MCF 10A (cell line): ENCODE results near the gene TEDC2. TPM values are rescaled to one million over a fixed set of nuclear protein-coding genes. Genes with fewer than 3 reads are reported as not detected.

ENCODE experiments used
- BruUV-seq: library from RNA; stranded (reverse); fragments of 400-500 nt; replicated peaks from 2 replicates; lab custom pipeline; 2021; lab: Mats Ljungman, UMichigan
- CTCF ChIA-PET: fragments of 300-600 bp; sonication (Branson Sonifier 250); formaldehyde crosslinking; extraction: SDS; loops from one replicate; lab custom pipeline; 2021; ENCODE audit warnings: antibody characterized with exemption, inconsistent platforms; lab: Yijun Ruan, JAX
- POLR2A ChIA-PET: fragments of 300-600, 350-650 bp; sonication (Branson Sonifier 250); formaldehyde crosslinking; extraction: SDS; loops from one replicate; lab custom pipeline; 2020; ENCODE audit warnings: antibody characterized with exemption, inconsistent platforms; lab: Yijun Ruan, JAX
- DNase-seq: peaks from one replicate; pipeline ENCODE4 v3.0.0-alpha.2; 2018; ENCODE audit not compliant: unreplicated experiment
- H3K27ac Mint-ChIP-seq: one replicate; pipeline ENCODE4 v1.8.0; 2022; ENCODE audit warnings: mild to moderate bottlenecking, low read depth, mixed read lengths; ENCODE audit not compliant: unreplicated experiment
- H3K27me3 Mint-ChIP-seq: one replicate; pipeline ENCODE4 v1.8.0; 2022; ENCODE audit warnings: mixed read lengths; ENCODE audit not compliant: insufficient read depth, unreplicated experiment
- H3K36me3 Mint-ChIP-seq: one replicate; pipeline ENCODE4 v1.8.0; 2022; ENCODE audit warnings: mild to moderate bottlenecking, moderate library complexity, mixed read lengths; ENCODE audit not compliant: insufficient read depth, unreplicated experiment
- H3K4me1 Mint-ChIP-seq: one replicate; pipeline ENCODE4 v1.8.0; 2022; ENCODE audit warnings: mixed read lengths; ENCODE audit not compliant: insufficient read depth, unreplicated experiment
- H3K4me3 Mint-ChIP-seq: one replicate; pipeline ENCODE4 v1.8.0; 2022; ENCODE audit warnings: mild to moderate bottlenecking, moderate library complexity, mixed read lengths; ENCODE audit not compliant: unreplicated experiment
- H3K9me3 Mint-ChIP-seq: one replicate; pipeline ENCODE4 v1.8.0; 2022; ENCODE audit warnings: mixed read lengths; ENCODE audit not compliant: unreplicated experiment
- CTCF ChIP-seq: fragments of 200-600 bp; IDR thresholded peaks from one replicate; pipeline ENCODE4 v1.8.0; 2022; ENCODE audit warnings: antibody characterized with exemption, mild to moderate bottlenecking; ENCODE audit not compliant: unreplicated experiment
- intact Hi-C: fragments of 100-400 bp; cut with micrococcal nuclease; formaldehyde crosslinking; loops from 2 replicates; pipeline ENCODE4 v1.14.1; 2022
- total RNA-seq: library from RNA; stranded (reverse); gene quantifications from 2 replicates; pipeline ENCODE4 v1.2.3, GENCODE V29; 2022

TEDC2 gene
- total RNA-seq, 1 experiment from 2014 or later = 6.9 TPM

GRCh38 chr16:2428784-2429033 is 31.2 kb upstream of the TEDC2 start:
- H3K27me3 Mint-ChIP-seq = no peaks in the 10 kb centered on the region
- intact Hi-C loops = loop anchor here (1.0 kb wide), 1 partner anchor 88 kb away; the partner anchor contains the start of gene ABCA3
- ChIA-PET POLR2A (interaction anchor here (1.8 kb wide), 1 partner anchor 160 kb away, joined by 8 read pairs; no protein-coding TSS in a partner anchor), CTCF (interaction anchor here (0.5 kb wide), 1 partner anchor 10 kb away, joined by 3 read pairs; no protein-coding TSS in a partner anchor)
- H3K4me3 Mint-ChIP-seq = peak overlapping the region; percentile 86
- no TSS peak for BruUV-seq
- DNase-seq = no peak
- H3K9me3 Mint-ChIP-seq = no peaks in the 10 kb centered on the region
- H3K4me1 Mint-ChIP-seq = peaks cover 20% of the 10 kb centered on the region
- peaks cover 7% of the 10 kb centered on the region for H3K36me3 Mint-ChIP-seq
- TF ChIP-seq CTCF = no peak
- no peak overlapping the region for H3K27ac Mint-ChIP-seq

DNA sequence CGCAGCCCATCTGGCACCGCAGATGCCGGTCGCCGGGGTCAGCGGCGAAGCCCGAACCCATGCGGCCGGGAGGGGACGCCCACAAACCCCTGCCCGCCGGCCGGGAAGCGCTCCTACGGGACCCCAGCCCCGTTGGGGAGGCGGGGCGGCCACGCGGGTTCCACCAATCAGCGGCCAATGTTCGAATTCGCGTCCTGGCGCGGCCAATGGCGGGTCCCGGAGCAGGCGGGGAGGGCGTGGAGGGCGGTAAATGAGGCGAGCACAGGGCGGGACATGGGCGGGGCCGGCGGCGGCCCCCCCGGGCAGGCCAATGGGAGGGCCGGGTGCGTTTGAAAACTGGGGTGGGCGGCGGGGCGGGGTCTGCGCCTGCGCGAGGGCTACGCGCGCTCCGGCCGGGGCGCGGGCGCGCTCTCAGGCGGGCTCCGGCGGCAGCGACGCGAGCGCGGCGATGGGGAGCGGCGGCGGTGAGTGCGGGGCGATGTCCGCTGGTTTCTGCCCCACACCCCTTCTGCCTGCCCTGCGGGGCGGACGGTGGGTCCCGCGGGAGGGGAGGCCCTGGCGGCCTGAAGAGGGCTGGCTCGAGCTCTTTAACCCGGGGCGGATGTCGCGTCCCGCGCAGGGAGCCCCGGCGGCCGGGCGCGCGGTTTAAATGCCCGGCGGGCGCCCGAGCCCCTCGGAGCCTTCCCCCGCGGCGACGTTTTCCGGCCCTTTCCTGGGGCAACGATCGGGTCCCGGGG is 30.7 kb upstream of the TEDC2 start, which contains the start of gene CCNF:
Gene CCNF, plus strand, starts transcription at position 414 of the 737 bp plus-strand sequence. Its CDS starts 35 bp downstream, at position 449.
- CTCF ChIA-PET = interaction anchor here (0.6 to 2.5 kb wide), 9 partner anchors 8 to 1703 kb away, joined by 3 to 15 read pairs (median 4); partner anchors contain the start of gene CCDC78
- Mint-ChIP-seq H3K9me3 (no peaks in the 10 kb centered on the region), H3K27me3 (no peaks in the 10 kb centered on the region), H3K27ac (peak within 1 kb of the TSS; percentile 16), H3K4me3 (peak within 1 kb of the TSS; percentile 86), H3K4me1 (peaks cover 20% of the 10 kb centered on the region), H3K36me3 (peaks cover 11% of the 10 kb centered on the region)
- intact Hi-C loops = loop anchor here (1.0 kb wide), 1 partner anchor 89 kb away; the partner anchor contains the start of gene ABCA3
- POLR2A ChIA-PET = interaction anchor here (0.8 to 2.1 kb wide), 12 partner anchors 11 to 178 kb away, joined by 3 to 10 read pairs (median 4); partner anchors contain the start of genes ECI1, NTN3, TBC1D24 and TEDC2
- no peak for TF ChIP-seq CTCF
- BruUV-seq = no TSS peak
- DNase-seq = peak; percentile 94

- POLR2A ChIA-PET = interaction anchor here (0.8 to 2.1 kb wide), 17 partner anchors 12 to 179 kb away, joined by 3 to 10 read pairs (median 4); partner anchors contain the start of genes ECI1, NTN3, TBC1D24 and TEDC2
- H3K36me3 Mint-ChIP-seq = peaks cover 11% of the 10 kb centered on the region
Measured at GRCh38 chr16:2429771-2430663, 29.9 kb upstream of the TEDC2 start.

More at GRCh38 chr16:2429771-2430663, 29.9 kb upstream of the TEDC2 start:
- H3K4me3 Mint-ChIP-seq = peak overlapping the region; percentile 86
- H3K9me3 Mint-ChIP-seq = no peaks in the 10 kb centered on the region
- TF ChIP-seq CTCF = peak; percentile 15
- CTCF ChIA-PET = interaction anchor here (0.5 to 2.5 kb wide), 16 partner anchors 9 to 1704 kb away, joined by 3 to 15 read pairs (median 4); partner anchors contain the start of gene CCDC78
- peaks cover 20% of the 10 kb centered on the region for H3K4me1 Mint-ChIP-seq
- intact Hi-C loops = loop anchor here (1.0 kb wide), 1 partner anchor 90 kb away; the partner anchor contains the start of gene ABCA3
- BruUV-seq = TSS peak; percentile 29
- peak; percentile 42 for DNase-seq
- H3K27ac Mint-ChIP-seq = peak overlapping the region; percentile 16
- no peaks in the 10 kb centered on the region for H3K27me3 Mint-ChIP-seq
